HTR-8/SVneo (cell line): Measurements from ENCODE around the gene KRT76.
"Not testable (repeated sequence)": the region's sequence is repeated elsewhere in the genome, so short reads cannot be mapped to it uniquely, and the experiment has no call there.

Experiments
- DNase-seq: peaks from one replicate; pipeline ENCODE4 v3.0.0; 2011; ENCODE audit warnings: low spot score, mixed read lengths; ENCODE audit not compliant: insufficient read length
- FAIRE-seq: peaks from 2 replicates; lab custom pipeline; 2011; peaks lifted over from hg19 to GRCh38; lab: Jason Lieb, UNC

KRT76 gene

GRCh38 chr12:52798671-52799504 is 21.7 kb upstream of the KRT76 start:
- DNase-seq (peak; percentile 43), FAIRE-seq (no peak)

GRCh38 chr12:52798003-52798670 is 21.0 kb upstream of the KRT76 start:
- DNase-seq, result no peak
- no peak for FAIRE-seq

- no peak for DNase-seq
- FAIRE-seq, result no peak
Observed at GRCh38 chr12:52797529-52797894, 20.4 kb upstream of the KRT76 start.

GRCh38 chr12:52796839-52797528 is 19.8 kb upstream of the KRT76 start:
- DNase-seq (no peak), FAIRE-seq (no peak)

GRCh38 chr12:52796429-52796794 is 19.3 kb upstream of the KRT76 start:
- DNase-seq (no peak), FAIRE-seq (no peak)

GRCh38 chr12:52795694-52796428 is 18.7 kb upstream of the KRT76 start, which contains the start of gene KRT3:
TSS of gene KRT3 (minus strand) at chr12:52796117. CDS start at chr12:52796042, 75 bp downstream.
- DNase-seq, result no peak
- no peak for FAIRE-seq

GRCh38 chr12:52795332-52795674 is 18.2 kb upstream of the KRT76 start:
- not testable (repeated sequence) for DNase-seq, FAIRE-seq

- no peak for FAIRE-seq
- no peak for DNase-seq
Observed at GRCh38 chr12:52794479-52795331, 17.6 kb upstream of the KRT76 start.

- FAIRE-seq, result no peak
Observed at GRCh38 chr12:52792185-52793029, 15.3 kb upstream of the KRT76 start.

GRCh38 chr12:52791271-52792184 is 14.4 kb upstream of the KRT76 start:
- no peak for DNase-seq
- FAIRE-seq, result no peak

More at GRCh38 chr12:52792185-52793029, 15.3 kb upstream of the KRT76 start:
- no peak for DNase-seq

- FAIRE-seq, result no peak
- DNase-seq, result no peak
Observed at GRCh38 chr12:52790427-52791270, 13.5 kb upstream of the KRT76 start.

- DNase-seq, result no peak
- FAIRE-seq, result no peak
Observed at GRCh38 chr12:52789637-52790426, 12.7 kb upstream of the KRT76 start.

- DNase-seq (no peak), FAIRE-seq (no peak)
Observed at GRCh38 chr12:52788876-52789636, 11.9 kb upstream of the KRT76 start.

GRCh38 chr12:52788192-52788875 is 11.2 kb upstream of the KRT76 start:
- DNase-seq (no peak), FAIRE-seq (no peak)
